ENCODE measurements around the gene NEK10. TPM values are rescaled to one million over a fixed set of nuclear protein-coding genes. Genes with fewer than 3 reads are reported as not detected.

NEK10 gene
- total RNA-seq, 1 experiment from 2014 or later: 0.66 TPM

DNA sequence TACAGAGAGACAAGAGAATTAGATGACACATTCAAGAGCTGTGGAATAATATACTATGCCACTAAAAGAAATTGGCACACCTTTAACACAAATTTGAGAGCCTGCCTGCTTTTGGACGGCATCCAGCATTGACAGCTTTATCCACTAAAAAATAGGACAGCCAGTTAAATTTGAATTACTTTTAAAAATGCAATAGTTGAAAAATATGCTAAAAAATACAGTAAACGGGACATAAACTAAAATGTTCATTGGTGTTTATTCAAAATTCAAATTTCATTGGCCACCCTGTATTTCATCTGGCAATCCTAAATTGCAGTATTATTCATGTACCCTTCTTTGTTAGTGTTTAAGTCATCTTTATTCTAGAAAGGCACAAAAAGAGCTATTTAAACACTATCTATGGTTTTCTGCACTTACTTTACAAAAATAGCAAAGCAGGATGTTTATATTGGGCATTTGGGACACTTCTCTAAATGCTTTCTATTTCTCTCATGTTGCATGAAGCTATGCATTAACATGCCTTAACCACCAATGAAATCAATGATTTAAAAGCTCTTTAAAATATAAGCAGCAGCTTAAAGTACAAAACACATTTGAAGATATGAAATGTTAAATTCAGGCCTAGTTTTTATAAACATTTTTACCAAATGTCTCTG lies 160.1 kb downstream of the NEK10 start:
- WGBS (ENCODE audit: extremely low coverage, insufficient read length, low lambda C conversion rate): no CpG with 5 or more reads among the region's 2 CpGs
- Histone ChIP-seq H2BK20ac (ENCODE audit: low read depth, low read length, poor library complexity, severe bottlenecking) (no peak overlapping the region), H3K23ac (ENCODE audit: insufficient read length, low read depth, low read length) (no peak overlapping the region), H4K91ac (ENCODE audit: insufficient read length, low read depth, low read length) (no peak overlapping the region), H2BK5ac (ENCODE audit: insufficient read length, low read length) (no peak overlapping the region), H3K79me1 (ENCODE audit: insufficient read depth, low read depth, low read length, poor library complexity, severe bottlenecking) (no peaks in the 10 kb centered on the region), H3K18ac (ENCODE audit: insufficient read length, low read depth, low read length) (no peak overlapping the region), H3K9ac (ENCODE audit: extremely low read depth, insufficient read length, low read length) (no peak overlapping the region), H3K23me2 (ENCODE audit: insufficient read length, low read depth, low read length, poor library complexity, severe bottlenecking) (no peaks in the 10 kb centered on the region), H3K56ac (ENCODE audit: insufficient read length, low read depth, low read length) (no peak overlapping the region), H3K4me1 (ENCODE audit: insufficient read depth, low read length) (peaks cover 5% of the 10 kb centered on the region; the same call in 1 of the 2 replicates), H3K4ac (ENCODE audit: low read depth, low read length) (no peak overlapping the region), H4K8ac (replicated peaks; ENCODE audit: insufficient read length, low read depth, low read length) (no peak overlapping the region), H2AFZ (ENCODE audit: low read length) (no peak overlapping the region), H3K27me3 (ENCODE audit: insufficient read depth, low read length) (no peaks in the 10 kb centered on the region), H2BK120ac (ENCODE audit: low read depth, low read length, poor library complexity, severe bottlenecking) (no peak overlapping the region), H3K9me3 (ENCODE audit: control insufficient read depth, low read depth, low read length) (no peaks in the 10 kb centered on the region), H2BK15ac (ENCODE audit: low read depth, low read length) (no peak overlapping the region), H4K20me1 (ENCODE audit: control insufficient read depth, insufficient read depth, insufficient read length) (no peaks in the 10 kb centered on the region), H2BK12ac (ENCODE audit: insufficient read length, low read depth, low read length) (no peak overlapping the region), H3T11ph (ENCODE audit: low read length) (no peak overlapping the region), H4K5ac (ENCODE audit: insufficient read length, low read depth, low read length) (no peak overlapping the region), H3K4me2 (ENCODE audit: insufficient read depth, insufficient read length, low read length) (no peak overlapping the region), H2AK5ac (ENCODE audit: insufficient read length, low read length) (no peak overlapping the region), H3K27ac (ENCODE audit: insufficient read length, low read depth, low read length) (no peak overlapping the region), H3K79me2 (ENCODE audit: insufficient read depth, low read length) (no peaks in the 10 kb centered on the region), H3K14ac (ENCODE audit: insufficient read depth, low read length) (no peak overlapping the region)
- Mint-ChIP-seq H3K4me1 (peaks cover 38 to 40% of the 10 kb centered on the region in 2 experiments), H3K9me3 (peaks cover 0 to 14% of the 10 kb centered on the region in 2 experiments; a peak in 4 of 5 replicates), H3K27ac (no peak overlapping the region), H3K36me3 (ENCODE audit: insufficient read depth in 1 of 3, low read depth in 3 of 3) (peaks cover 2 to 15% (median 11%) of the 10 kb centered on the region in 3 experiments), H3K27me3 (ENCODE audit: low read depth) (no peaks in the 10 kb centered on the region), H3K4me3 (no peak overlapping the region)
- DNase-seq: no peak
- TF ChIP-seq, protein P1, sequence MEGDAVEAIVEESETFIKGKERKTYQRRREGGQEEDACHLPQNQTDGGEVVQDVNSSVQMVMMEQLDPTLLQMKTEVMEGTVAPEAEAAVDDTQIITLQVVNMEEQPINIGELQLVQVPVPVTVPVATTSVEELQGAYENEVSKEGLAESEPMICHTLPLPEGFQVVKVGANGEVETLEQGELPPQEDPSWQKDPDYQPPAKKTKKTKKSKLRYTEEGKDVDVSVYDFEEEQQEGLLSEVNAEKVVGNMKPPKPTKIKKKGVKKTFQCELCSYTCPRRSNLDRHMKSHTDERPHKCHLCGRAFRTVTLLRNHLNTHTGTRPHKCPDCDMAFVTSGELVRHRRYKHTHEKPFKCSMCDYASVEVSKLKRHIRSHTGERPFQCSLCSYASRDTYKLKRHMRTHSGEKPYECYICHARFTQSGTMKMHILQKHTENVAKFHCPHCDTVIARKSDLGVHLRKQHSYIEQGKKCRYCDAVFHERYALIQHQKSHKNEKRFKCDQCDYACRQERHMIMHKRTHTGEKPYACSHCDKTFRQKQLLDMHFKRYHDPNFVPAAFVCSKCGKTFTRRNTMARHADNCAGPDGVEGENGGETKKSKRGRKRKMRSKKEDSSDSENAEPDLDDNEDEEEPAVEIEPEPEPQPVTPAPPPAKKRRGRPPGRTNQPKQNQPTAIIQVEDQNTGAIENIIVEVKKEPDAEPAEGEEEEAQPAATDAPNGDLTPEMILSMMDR (conservative IDR thresholded peaks at IDR 0.05): no peak

Measured in H9 (cell line).